CD4-positive, alpha-beta T cell (primary cell): ENCODE measurements around the gene ITPRIP. TPM values are rescaled to one million over a fixed set of nuclear protein-coding genes. Genes with fewer than 3 reads are reported as not detected.

Experiments used
- ATAC-seq: fragments of 200-7000 bp; cut with Tn5 transposase; one replicate; pipeline ENCODE4 v1.10.0; 2022; ENCODE audit warnings: mild to moderate bottlenecking; ENCODE audit not compliant: poor library complexity
- CTCF ChIA-PET: fragments of 350-600 bp; sonication (Branson Sonifier 250); formaldehyde crosslinking; loops from one replicate; lab custom pipeline; 2021; ENCODE audit warnings: antibody characterized with exemption, inconsistent platforms; lab: Charles Lee
- POLR2A ChIA-PET: fragments of 350-600 bp; sonication (Branson Sonifier 250); formaldehyde crosslinking; loops from one replicate; lab custom pipeline; 2021; ENCODE audit warnings: antibody characterized with exemption, inconsistent platforms; lab: Charles Lee
- DNase-seq, 14 experiments: peaks; one replicate each; pipeline ENCODE4 v3.0.0-alpha.2; 2013 to 2020; ENCODE audit warnings: mixed read lengths in 2 of 14
- H3K27ac ChIP-seq, 2 donors: one replicate each; pipeline versions ENCODE4 v1.5.1 to v1.7.0; 2013; ENCODE audit warnings: low read length in 2 of 2, low read depth in 1 of 2, mild to moderate bottlenecking in 1 of 2
- H3K27me3 ChIP-seq, 2 experiments: 1 replicate in 1 of 2; 2 replicates in 1 of 2; pipeline versions ENCODE4 v1.6.1 to v1.7.0; 2013; ENCODE audit warnings: low read length in 2 of 2, control low read depth in 1 of 2, mild to moderate bottlenecking in 1 of 2, moderate library complexity in 1 of 2; ENCODE audit not compliant: insufficient read depth in 2 of 2, control insufficient read depth in 1 of 2
- H3K36me3 ChIP-seq: one replicate; pipeline ENCODE4 v1.6.1; 2013; ENCODE audit warnings: low read length, control low read depth; ENCODE audit not compliant: insufficient read depth
- H3K4me1 ChIP-seq: one replicate; pipeline ENCODE4 v1.6.1; 2013; ENCODE audit warnings: low read length, control low read depth; ENCODE audit not compliant: insufficient read depth
- H3K4me3 ChIP-seq: one replicate; pipeline ENCODE4 v1.5.1; 2013; ENCODE audit warnings: mild to moderate bottlenecking, low read length, moderate library complexity
- H3K9me3 ChIP-seq, 2 experiments: 1 replicate in 1 of 2; 2 replicates in 1 of 2; pipeline versions ENCODE4 v1.6.1 to v1.7.0; 2013; ENCODE audit warnings: low read length in 2 of 2, mild to moderate bottlenecking in 2 of 2, control low read depth in 1 of 2, moderate library complexity in 1 of 2; ENCODE audit not compliant: control insufficient read depth in 1 of 2, insufficient read depth in 1 of 2
- H3K27ac Mint-ChIP-seq: one replicate; pipeline ENCODE4 v1.8.0; 2020; ENCODE audit warnings: mixed read lengths
- H3K27me3 Mint-ChIP-seq: one replicate; pipeline ENCODE4 v1.8.0; 2021; ENCODE audit warnings: mixed read lengths
- H3K36me3 Mint-ChIP-seq: one replicate; pipeline ENCODE4 v1.8.0; 2021; ENCODE audit warnings: low read depth, mixed read lengths
- H3K4me1 Mint-ChIP-seq: one replicate; pipeline ENCODE4 v1.8.0; 2021; ENCODE audit warnings: low read depth, mixed read lengths
- H3K4me3 Mint-ChIP-seq: one replicate; pipeline ENCODE4 v1.8.0; 2020; ENCODE audit warnings: mild to moderate bottlenecking, mixed read lengths
- H3K9me3 Mint-ChIP-seq: one replicate; pipeline ENCODE4 v1.8.0; 2020; ENCODE audit warnings: mixed read lengths
- CTCF ChIP-seq: fragments of 200-600 bp; IDR thresholded peaks from one replicate; pipeline ENCODE4 v1.8.0; 2022; ENCODE audit warnings: antibody characterized with exemption, mild to moderate bottlenecking
- intact Hi-C, 2 experiments: fragments of 100-400 bp; cut with DNase I in 1 of 2; cut with micrococcal nuclease in 1 of 2; formaldehyde crosslinking; loops; one replicate each; pipeline versions ENCODE4 v1.15.1 to v1.9.0; 2023 to 2025; cut with DNase I, micrococcal nuclease
- total RNA-seq, 174 experiments: library from RNA in 2 of 174; stranded (reverse) in 2 of 174; gene quantifications; one replicate each; pipeline ENCODE4 v1.2.3 and lab custom pipeline; 2021 to 2026

ITPRIP gene
- total RNA-seq, 2 experiments from 2014 or later = 127 to 133 TPM

- H3K27ac Mint-ChIP-seq = peak overlapping the region; percentile 88
- DNase-seq (no peak), ATAC-seq (no peak)
- ChIA-PET POLR2A (interaction anchor here (0.9 kb wide), 1 partner anchor 26 kb away, joined by 4 read pairs; no protein-coding TSS in a partner anchor), CTCF (no interaction called here)
- H3K4me1 Mint-ChIP-seq = peaks cover 95% of the 10 kb centered on the region
- no peaks in the 10 kb centered on the region for H3K27me3 Mint-ChIP-seq
- intact Hi-C loops = no loop called here
- H3K4me3 ChIP-seq = no peak overlapping the region
- H3K9me3 ChIP-seq = no peaks in the 10 kb centered on the region
- peaks cover 95% of the 10 kb centered on the region for H3K4me1 ChIP-seq
- TF ChIP-seq CTCF = no peak
- H3K27ac ChIP-seq = peak overlapping the region; percentile 73 to 74
- H3K4me3 Mint-ChIP-seq = peak overlapping the region; percentile 46
- no peaks in the 10 kb centered on the region for H3K27me3 ChIP-seq
- H3K36me3 ChIP-seq = peaks cover 5% of the 10 kb centered on the region
- H3K36me3 Mint-ChIP-seq = peaks cover 48% of the 10 kb centered on the region
- H3K9me3 Mint-ChIP-seq = no peaks in the 10 kb centered on the region
Observed at GRCh38 chr10:104332243-104333031, 5.8 kb downstream of the ITPRIP start.

DNA sequence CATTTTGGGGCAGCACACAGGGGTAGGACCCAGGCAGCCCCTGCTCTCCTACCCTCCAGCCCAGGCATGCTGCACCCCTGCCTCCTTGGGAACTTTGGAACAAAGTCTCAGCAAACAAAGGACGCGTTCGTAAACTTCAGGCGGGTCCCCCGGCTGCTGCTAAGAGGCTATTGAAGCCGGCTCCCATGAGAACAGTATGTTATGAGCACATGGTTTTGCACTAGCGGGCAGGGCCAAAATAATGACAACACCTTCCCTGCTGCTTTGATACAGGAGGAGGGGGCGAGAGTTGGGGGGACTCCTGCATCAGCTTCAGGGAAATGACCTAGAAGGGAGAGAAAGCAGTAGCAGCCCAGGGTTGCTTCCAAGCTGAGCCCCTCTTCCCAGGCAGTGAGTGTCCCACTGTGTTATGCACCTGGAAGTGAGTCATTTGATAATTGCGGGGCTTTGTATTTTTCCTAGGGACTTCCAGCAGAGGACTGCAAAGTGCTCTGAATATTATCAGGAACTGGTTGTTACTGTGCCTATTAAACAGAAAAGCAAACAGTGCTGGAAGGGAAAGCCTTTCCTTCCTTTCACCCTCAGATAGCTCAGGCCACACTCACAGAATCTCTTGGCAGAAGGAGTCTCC, 6.9 kb downstream of the ITPRIP start:
- H3K27me3 Mint-ChIP-seq = no peaks in the 10 kb centered on the region
- CTCF ChIA-PET = interaction anchor here (1.0 kb wide), 1 partner anchor 51 kb away, joined by 3 read pairs; no protein-coding TSS in a partner anchor
- POLR2A ChIA-PET = interaction anchor here (0.9 to 2.8 kb wide), 2 partner anchors 24 to 25 kb away, joined by 4 to 30 read pairs; no protein-coding TSS in a partner anchor
- Histone ChIP-seq H3K27me3 (no peaks in the 10 kb centered on the region), H3K36me3 (peaks cover 5% of the 10 kb centered on the region), H3K27ac (peak overlapping the region in 1 of 2 donors; percentile 2), H3K9me3 (no peaks in the 10 kb centered on the region), H3K4me1 (peaks cover 97% of the 10 kb centered on the region), H3K4me3 (no peak overlapping the region)
- intact Hi-C loops = no loop called here
- peaks cover 40% of the 10 kb centered on the region for H3K36me3 Mint-ChIP-seq
- peaks cover 99% of the 10 kb centered on the region for H3K4me1 Mint-ChIP-seq
- no peaks in the 10 kb centered on the region for H3K9me3 Mint-ChIP-seq
- no peak for TF ChIP-seq CTCF
- peak overlapping the region; percentile 43 for H3K4me3 Mint-ChIP-seq
- peak overlapping the region; percentile 88 for H3K27ac Mint-ChIP-seq
- DNase-seq = peak in 1 of 14 experiments; percentile 25
- no peak for ATAC-seq

- H3K4me3 Mint-ChIP-seq = peak overlapping the region; percentile 84
- intact Hi-C loops = no loop called here
Observed at GRCh38 chr10:104330168-104331110, 7.8 kb downstream of the ITPRIP start.

More at GRCh38 chr10:104330168-104331110, 7.8 kb downstream of the ITPRIP start:
- Mint-ChIP-seq H3K27ac (peak overlapping the region; percentile 88), H3K36me3 (peaks cover 40% of the 10 kb centered on the region), H3K4me1 (peaks cover 100% of the 10 kb centered on the region), H3K9me3 (no peaks in the 10 kb centered on the region), H3K27me3 (no peaks in the 10 kb centered on the region)
- ChIA-PET POLR2A (interaction anchor here (2.8 to 4.1 kb wide), 2 partner anchors 7 to 23 kb away, joined by 30 to 64 read pairs; partner anchors contain the start of gene ITPRIP), CTCF (interaction anchor here (1.0 to 2.0 kb wide), 5 partner anchors 8 to 50 kb away, joined by 3 to 15 read pairs (median 7); partner anchors contain the start of genes CFAP58 and ITPRIP)
- Histone ChIP-seq H3K9me3 (no peaks in the 10 kb centered on the region), H3K27me3 (no peaks in the 10 kb centered on the region), H3K4me1 (peaks cover 97% of the 10 kb centered on the region), H3K4me3 (no peak overlapping the region), H3K36me3 (peaks cover 5% of the 10 kb centered on the region), H3K27ac (peak overlapping the region; percentile 75 to 81)
- DNase-seq (peak in 2 of 14 experiments; percentile 15 to 18), ATAC-seq (no peak)
- TF ChIP-seq CTCF = no peak
